Esophagus squamous epithelium (tissue), 5 donors: ENCODE measurements around the gene CAPRIN1. TPM values are rescaled to one million over a fixed set of nuclear protein-coding genes. Genes with fewer than 3 reads are reported as not detected.
A peak's percentile ranks its signal among the peaks of the same experiment; 100 is the strongest.

Source experiments
- DNase-seq: peaks from one replicate; lab custom pipeline; 2025; lab: John Stamatoyannopoulos, UW
- H3K27ac ChIP-seq, 4 donors: fragments of 200-600 bp; sonication (generic); one replicate each; pipeline ENCODE4 v1.5.1; 2016 to 2019; ENCODE audit warnings: mild to moderate bottlenecking in 1 of 4
- H3K27me3 ChIP-seq, 4 donors: fragments of 200-600 bp; sonication (generic); 1 replicate in 3 of 4; 2 replicates in 1 of 4; pipeline versions ENCODE4 v1.5.1 to v1.6.0; 2017 to 2021; ENCODE audit warnings: antibody characterized with exemption in 1 of 4
- H3K36me3 ChIP-seq, 3 donors: fragments of 200-600 bp; sonication (generic); one replicate each; pipeline ENCODE4 v1.5.1; 2016 to 2019
- H3K4me1 ChIP-seq, 3 donors: fragments of 200-600 bp; sonication (generic); one replicate each; pipeline ENCODE4 v1.5.1; 2017 to 2019
- H3K4me3 ChIP-seq, 4 donors: fragments of 200-600 bp; sonication (generic); 1 replicate in 3 of 4; 2 replicates in 1 of 4; pipeline ENCODE4 v1.5.1; 2016 to 2019; ENCODE audit warnings: mild to moderate bottlenecking in 2 of 4, moderate library complexity in 1 of 4
- H3K9me3 ChIP-seq, 3 donors: fragments of 200-600 bp; sonication (generic); one replicate each; pipeline ENCODE4 v1.5.1; 2016 to 2019
- CTCF ChIP-seq, 6 experiments: fragments of 450-650 bp in 4 of 6; fragments of 200-600 bp in 2 of 6; sonication (generic) in 2 of 6; IDR thresholded peaks; one replicate each; pipeline ENCODE4 v1.5.1; 2016 to 2019; ENCODE audit warnings: antibody characterized with exemption in 6 of 6, mild to moderate bottlenecking in 4 of 6, moderate library complexity in 4 of 6
- POLR2A ChIP-seq, 4 donors: fragments of 450-650 bp; IDR thresholded peaks; one replicate each; pipeline ENCODE4 v1.6.1; 2017; ENCODE audit warnings: antibody characterized with exemption in 4 of 4, mild to moderate bottlenecking in 4 of 4, moderate library complexity in 3 of 4
- whole genome bisulfite sequencing, 2 donors: methylation state at CpG; one replicate each; pipeline ENCODE4 v1.1.5; 2018; 5-methylcytosine and 5-hydroxymethylcytosine counted together
- intact Hi-C: fragments of 100-400 bp; cut with DNase I; formaldehyde crosslinking; loops from one replicate; pipeline ENCODE4 v1.15.0; 2022
- total RNA-seq, 4 donors: library from RNA; depleted of rRNA; stranded (reverse); fragments of >200 nt; gene quantifications; one replicate each; pipeline ENCODE4 v1.1.0, GENCODE V29; 2016
- donor health status: DM: yes; HTN: yes; CAD: no.

CAPRIN1 gene
- 100 to 1,000 TPM in 3 of 4 donors, 10 to 100 TPM in 1; 94.1 to 151 (median 132) TPM for total RNA-seq

- Histone ChIP-seq H3K4me1 (peaks cover 0 to 43% (median 31%) of the 10 kb centered on the region in 3 donors), H3K27ac (peak within 1 kb of the TSS; percentile 97 to 99 (median 98)), H3K36me3 (peaks cover 0 to 17% (median 0%) of the 10 kb centered on the region in 3 donors), H3K4me3 (peak within 1 kb of the TSS; percentile 91 to 97 (median 96)), H3K27me3 (no peaks in the 10 kb centered on the region), H3K9me3 (no peaks in the 10 kb centered on the region)
- 0% methylated on average over 1 to 12 of the region's 64 CpGs for WGBS, 2 donors
- peak; percentile 44 for DNase-seq
- intact Hi-C loops, result loop anchor here (10.0 kb wide), 1 partner anchor 53 kb away; the partner anchor contains the start of gene NAT10
- TF ChIP-seq POLR2A (IDR thresholded peaks at IDR 0.05) (peak in 2 of 4 donors; percentile 78 to 80), CTCF (IDR thresholded peaks at IDR 0.05) (peak in 1 of 6 experiments; percentile 6)
These were observed at the start of gene CAPRIN1 for GRCh38 chr11:34051349-34052035. TSS of gene CAPRIN1 (plus strand) at chr11:34051731. CDS start at chr11:34052421, 690 bp downstream.

DNA sequence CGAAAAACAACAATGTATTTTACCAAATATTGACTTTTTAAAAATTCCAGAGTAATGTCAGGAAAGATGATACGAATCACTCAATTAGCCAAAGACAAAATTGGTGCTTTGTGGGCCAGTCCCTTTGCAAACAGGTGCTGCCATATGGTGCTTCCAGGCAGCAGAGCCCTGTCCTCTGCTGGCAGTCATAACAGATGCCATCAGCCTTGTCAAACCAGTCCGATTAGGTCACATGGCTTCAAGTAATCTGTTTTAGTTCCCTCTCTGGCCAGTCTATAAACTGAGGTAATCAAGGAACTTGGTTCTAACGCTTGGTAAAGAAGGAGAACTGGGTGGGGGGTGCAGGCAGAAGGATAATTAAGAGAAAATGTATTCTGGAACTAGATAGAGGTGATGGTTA is 49.1 kb upstream of the CAPRIN1 start:
- Histone ChIP-seq H3K27me3 (no peaks in the 10 kb centered on the region), H3K4me1 (peaks cover 0 to 6% (median 5%) of the 10 kb centered on the region in 3 donors), H3K9me3 (no peaks in the 10 kb centered on the region), H3K4me3 (no peak overlapping the region), H3K36me3 (no peaks in the 10 kb centered on the region), H3K27ac (no peak overlapping the region)
- TF ChIP-seq POLR2A (IDR thresholded peaks at IDR 0.05), result no peak
- no peak for DNase-seq
- intact Hi-C loops, result no loop called here
- WGBS, 2 donors, result 36 to 49% methylated on average over 4 of the region's 4 CpGs

- no peaks in the 10 kb centered on the region for H3K9me3 ChIP-seq
- no peaks in the 10 kb centered on the region for H3K36me3 ChIP-seq
- no peak overlapping the region for H3K27ac ChIP-seq
- no peak for DNase-seq
- no peak for TF ChIP-seq CTCF (IDR thresholded peaks at IDR 0.05)
- no peak for TF ChIP-seq POLR2A (IDR thresholded peaks at IDR 0.05)
- intact Hi-C loops, result no loop called here
- WGBS, 2 donors, result 87 to 97% methylated on average over 3 of the region's 3 CpGs
- no peaks in the 10 kb centered on the region for H3K4me1 ChIP-seq
- H3K27me3 ChIP-seq, result peaks cover 0 to 4% (median 0%) of the 10 kb centered on the region in 4 donors
- H3K4me3 ChIP-seq, result no peak overlapping the region
These were observed 47.3 kb upstream of the CAPRIN1 start for GRCh38 chr11:34004236-34004635.

DNA sequence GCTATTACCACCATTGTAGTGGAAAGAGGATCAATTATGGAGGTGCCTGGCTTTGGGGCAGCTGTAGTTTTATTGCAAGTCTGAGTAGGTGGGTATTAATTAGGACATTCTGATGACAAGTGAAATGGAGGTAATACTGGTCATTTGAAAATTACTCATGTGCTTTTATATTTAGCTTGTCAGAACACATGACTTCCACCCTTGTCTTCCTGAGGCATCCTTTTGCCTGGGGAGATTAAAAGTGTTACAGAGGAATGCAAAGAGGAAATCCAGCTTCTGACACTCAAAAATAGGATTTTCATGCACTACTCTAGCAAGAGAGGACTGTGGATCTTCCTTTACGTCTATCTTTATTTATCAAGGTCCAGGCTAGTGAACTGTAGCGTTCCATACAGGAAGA is 44.7 kb upstream of the CAPRIN1 start:
- Histone ChIP-seq H3K27ac (no peak overlapping the region), H3K27me3 (peaks cover 0 to 4% (median 0%) of the 10 kb centered on the region in 4 donors), H3K36me3 (no peaks in the 10 kb centered on the region), H3K4me3 (no peak overlapping the region), H3K9me3 (no peaks in the 10 kb centered on the region), H3K4me1 (no peaks in the 10 kb centered on the region)
- TF ChIP-seq CTCF (IDR thresholded peaks at IDR 0.05), result no peak
- no peak for TF ChIP-seq POLR2A (IDR thresholded peaks at IDR 0.05)
- WGBS, 2 donors, result 34 to 61% methylated on average over 2 of the region's 2 CpGs
- no peak for DNase-seq
- intact Hi-C loops, result no loop called here

- DNase-seq, result no peak
- intact Hi-C loops, result no loop called here
- Histone ChIP-seq H3K27me3 (peaks cover 0 to 4% (median 0%) of the 10 kb centered on the region in 4 donors), H3K27ac (no peak overlapping the region), H3K4me3 (no peak overlapping the region), H3K36me3 (no peaks in the 10 kb centered on the region), H3K9me3 (no peaks in the 10 kb centered on the region), H3K4me1 (no peaks in the 10 kb centered on the region)
- 86 to 100% methylated on average over 1 of the region's 1 CpG for WGBS, 2 donors
- no peak for TF ChIP-seq CTCF (IDR thresholded peaks at IDR 0.05)
- no peak for TF ChIP-seq POLR2A (IDR thresholded peaks at IDR 0.05)
These were observed 38.8 kb upstream of the CAPRIN1 start for GRCh38 chr11:34012734-34013133.
